Measurements from ENCODE around the gene NFATC2IP.

DNA sequence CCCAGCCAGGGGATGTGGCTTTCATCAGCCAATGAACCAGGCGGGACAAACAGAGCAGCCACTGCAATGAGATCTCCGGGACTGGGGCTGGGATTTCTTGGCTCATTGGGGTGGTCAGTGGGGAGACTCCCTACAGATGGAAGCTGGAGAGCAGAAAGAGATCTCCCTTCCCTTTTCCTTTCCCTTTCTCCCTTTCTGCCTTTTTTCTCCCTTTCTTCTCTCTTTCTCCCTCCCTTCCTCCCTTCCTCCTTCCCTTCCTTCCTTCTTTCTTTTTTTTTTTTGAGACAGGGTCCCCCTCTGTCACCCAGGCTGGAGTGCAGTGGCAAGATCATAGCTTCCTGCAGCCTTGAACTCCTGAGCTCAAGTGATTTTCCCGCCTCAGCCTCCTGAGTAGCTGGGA lies 48.1 kb downstream of the NFATC2IP start:
- TF ChIP-seq CTCF (optimal IDR thresholded peaks at IDR 0.05 in 1 of 3, IDR thresholded peaks at IDR 0.05 in 1 of 3, conservative IDR thresholded peaks at IDR 0.05 in 1 of 3; ENCODE audit: extremely low read depth in 1 of 3, insufficient read depth in 2 of 3, low read length in 3 of 3) (no peak), EZH2 (IDR thresholded peaks at IDR 0.05; ENCODE audit: low read length) (no peak)
